Brain microvascular endothelial cell (primary cell): ENCODE measurements around the gene SLITRK4.

Experiments
- DNase-seq: peaks from one replicate; pipeline ENCODE4 v3.0.0-alpha.2; 2020
- H3K27ac ChIP-seq: fragments of 250-450 bp; sonication (Bioruptor Pico); 2 replicates; pipeline ENCODE4 v1.5.1; 2020; ENCODE audit warnings: mild to moderate bottlenecking, moderate library complexity
- H3K27me3 ChIP-seq: fragments of 250-450 bp; sonication (Bioruptor Pico); replicated peaks from 2 replicates; pipeline ENCODE4 v1.5.1; 2020; ENCODE audit warnings: mild to moderate bottlenecking
- H3K36me3 ChIP-seq: fragments of 250-450 bp; sonication (Bioruptor Pico); replicated peaks from 2 replicates; pipeline ENCODE4 v1.5.1; 2020; ENCODE audit warnings: mild to moderate bottlenecking
- H3K4me3 ChIP-seq: 2 replicates; pipeline ENCODE4 v1.5.1; 2011; ENCODE audit warnings: low read depth, mild to moderate bottlenecking, control low read depth, low read length, moderate library complexity
- in situ Hi-C: cut with HindIII; loops from 2 replicates; pipeline ENCODE4 v1.10.0; 2017; ENCODE audit warnings: low sequenced_read_pairs, low pct_ligation_motif_present
- TF ChIP-seq, protein P1 (sequence below): IDR thresholded peaks from 2 replicates; pipeline ENCODE4 v1.5.1; 2011; ENCODE audit warnings: low read depth, mild to moderate bottlenecking, moderate library complexity, low read length, control low read depth, inconsistent platforms; ENCODE audit errors: missing control alignments

Gene SLITRK4

DNA sequence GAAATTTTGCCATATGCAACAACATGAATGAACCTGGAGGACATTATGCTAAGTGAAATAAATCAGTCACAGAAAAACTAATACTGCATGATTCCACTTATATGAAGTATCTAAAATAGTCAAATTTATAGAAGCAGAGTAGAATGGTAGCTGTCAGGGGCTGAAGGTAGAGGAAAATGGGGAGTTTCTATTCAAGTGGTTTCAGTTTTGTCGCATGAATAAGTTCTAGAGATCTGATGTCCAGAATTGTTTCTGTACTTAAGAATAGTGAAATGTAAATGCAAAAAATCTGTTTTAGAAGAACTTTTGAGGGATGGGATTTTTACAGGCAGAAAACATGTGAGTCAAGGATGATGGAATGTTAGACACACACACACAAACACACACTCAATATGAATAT, 34.1 kb downstream of the SLITRK4 start:
- no peaks in the 10 kb centered on the region for H3K36me3 ChIP-seq
- no peaks in the 10 kb centered on the region for H3K27me3 ChIP-seq
- in situ Hi-C loops, result no loop called here
- H3K4me3 ChIP-seq, result no peak overlapping the region
- TF ChIP-seq, protein P1, sequence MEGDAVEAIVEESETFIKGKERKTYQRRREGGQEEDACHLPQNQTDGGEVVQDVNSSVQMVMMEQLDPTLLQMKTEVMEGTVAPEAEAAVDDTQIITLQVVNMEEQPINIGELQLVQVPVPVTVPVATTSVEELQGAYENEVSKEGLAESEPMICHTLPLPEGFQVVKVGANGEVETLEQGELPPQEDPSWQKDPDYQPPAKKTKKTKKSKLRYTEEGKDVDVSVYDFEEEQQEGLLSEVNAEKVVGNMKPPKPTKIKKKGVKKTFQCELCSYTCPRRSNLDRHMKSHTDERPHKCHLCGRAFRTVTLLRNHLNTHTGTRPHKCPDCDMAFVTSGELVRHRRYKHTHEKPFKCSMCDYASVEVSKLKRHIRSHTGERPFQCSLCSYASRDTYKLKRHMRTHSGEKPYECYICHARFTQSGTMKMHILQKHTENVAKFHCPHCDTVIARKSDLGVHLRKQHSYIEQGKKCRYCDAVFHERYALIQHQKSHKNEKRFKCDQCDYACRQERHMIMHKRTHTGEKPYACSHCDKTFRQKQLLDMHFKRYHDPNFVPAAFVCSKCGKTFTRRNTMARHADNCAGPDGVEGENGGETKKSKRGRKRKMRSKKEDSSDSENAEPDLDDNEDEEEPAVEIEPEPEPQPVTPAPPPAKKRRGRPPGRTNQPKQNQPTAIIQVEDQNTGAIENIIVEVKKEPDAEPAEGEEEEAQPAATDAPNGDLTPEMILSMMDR, result no peak
- DNase-seq, result no peak
- H3K27ac ChIP-seq, result no peak overlapping the region

DNA sequence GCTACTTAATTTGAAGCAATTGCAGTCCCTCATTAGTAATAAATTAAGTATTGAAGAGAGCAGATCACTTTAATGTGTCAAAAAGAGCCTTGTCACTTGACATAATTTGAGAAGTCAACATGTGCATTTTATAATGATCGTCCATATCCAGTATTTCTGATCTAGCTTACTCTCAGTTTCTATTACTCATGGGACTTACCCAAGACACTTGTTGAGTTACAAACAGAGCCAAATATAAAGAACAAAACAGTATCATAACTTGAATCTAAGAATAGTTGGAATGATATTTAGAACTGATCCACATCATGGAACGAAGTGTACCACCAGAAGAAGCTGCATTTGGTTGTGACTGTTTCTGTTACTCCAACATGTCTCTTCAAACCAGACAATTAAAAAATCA, 54.7 kb downstream of the SLITRK4 start:
- H3K27ac ChIP-seq, result no peak overlapping the region
- TF ChIP-seq, protein P1, result no peak
- no peak overlapping the region for H3K4me3 ChIP-seq
- no peaks in the 10 kb centered on the region for H3K36me3 ChIP-seq
- in situ Hi-C loops, result no loop called here
- DNase-seq, result no peak
- no peaks in the 10 kb centered on the region for H3K27me3 ChIP-seq

DNA sequence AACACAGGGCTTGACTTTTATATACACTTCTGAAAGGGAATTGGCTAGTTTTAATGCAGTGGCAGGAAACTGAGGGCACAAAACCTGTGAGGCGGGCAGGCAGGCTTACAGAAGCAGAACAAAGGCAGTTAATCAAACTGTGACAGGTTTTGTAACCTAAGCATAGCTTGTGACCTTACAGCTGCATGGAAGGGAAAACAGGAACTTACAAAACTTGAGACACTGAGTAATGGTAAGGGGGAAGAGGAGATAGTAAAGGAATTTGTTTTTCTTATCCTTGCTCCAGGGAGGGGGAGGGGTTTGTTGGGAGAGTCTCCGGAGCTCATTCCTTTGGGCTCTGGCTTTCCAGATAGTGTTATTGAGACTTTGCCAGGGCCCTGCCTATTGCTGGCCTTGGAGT, 55.6 kb downstream of the SLITRK4 start:
- TF ChIP-seq, protein P1, result no peak
- Histone ChIP-seq H3K4me3 (no peak overlapping the region), H3K36me3 (no peaks in the 10 kb centered on the region), H3K27ac (no peak overlapping the region), H3K27me3 (no peaks in the 10 kb centered on the region)
- DNase-seq, result no peak
- in situ Hi-C loops, result no loop called here
